GM23338 (cell line): Measurements from ENCODE around the gene ITPR2. TPM values are rescaled to one million over a fixed set of nuclear protein-coding genes. Genes with fewer than 3 reads are reported as not detected.

Experiments used
- ATAC-seq: fragments of 200-7000 bp; cut with Tn5 transposase; 3 replicates; pipeline ENCODE4 v1.9.1; 2020
- DNase-seq: peaks from one replicate; pipeline ENCODE4 v3.0.0-alpha.2; 2015; ENCODE audit warnings: low spot score
- H2AFZ ChIP-seq: fragments of 200-600 bp; sonication (generic); 2 replicates; pipeline ENCODE4 v1.8.0; 2016; ENCODE audit warnings: antibody characterized with exemption, mild to moderate bottlenecking, moderate library complexity
- H3F3A ChIP-seq: fragments of 200-600 bp; sonication (generic); replicated peaks from 2 replicates; pipeline ENCODE4 v1.8.0; 2017; ENCODE audit warnings: antibody characterized with exemption, mixed run types, low read depth
- H3K27ac ChIP-seq: fragments of 200-600 bp; sonication (generic); 2 replicates; pipeline ENCODE4 v1.6.1; 2016; ENCODE audit warnings: low read depth
- H3K27me3 ChIP-seq: fragments of 200-600 bp; sonication (generic); 2 replicates; pipeline ENCODE4 v1.8.0; 2016; ENCODE audit warnings: mild to moderate bottlenecking, mixed run types, moderate library complexity; ENCODE audit not compliant: insufficient read depth
- H3K36me3 ChIP-seq: fragments of 200-600 bp; sonication (generic); 2 replicates; pipeline ENCODE4 v1.8.0; 2016; ENCODE audit warnings: mild to moderate bottlenecking; ENCODE audit not compliant: insufficient read depth
- H3K4me1 ChIP-seq: fragments of 200-600 bp; sonication (generic); 2 replicates; pipeline ENCODE4 v1.8.0; 2016; ENCODE audit warnings: mild to moderate bottlenecking, moderate library complexity; ENCODE audit not compliant: insufficient read depth
- H3K4me2 ChIP-seq: fragments of 200-600 bp; sonication (generic); 2 replicates; pipeline ENCODE4 v1.7.1; 2017; ENCODE audit warnings: mixed run types
- H3K4me3 ChIP-seq: fragments of 200-600 bp; sonication (generic); 2 replicates; pipeline ENCODE4 v1.6.1; 2016; ENCODE audit warnings: mixed run types
- H3K79me2 ChIP-seq: fragments of 200-600 bp; sonication (generic); replicated peaks from 2 replicates; pipeline ENCODE4 v1.8.0; 2017; ENCODE audit warnings: mild to moderate bottlenecking; ENCODE audit not compliant: insufficient read depth
- H3K9me2 ChIP-seq: fragments of 200-600 bp; sonication (generic); 2 replicates; pipeline ENCODE4 v1.8.0; 2017; ENCODE audit not compliant: insufficient read depth
- H4K20me1 ChIP-seq: fragments of 200-600 bp; sonication (generic); replicated peaks from 2 replicates; pipeline ENCODE4 v1.8.0; 2017; ENCODE audit warnings: mild to moderate bottlenecking; ENCODE audit not compliant: insufficient read depth
- H3K27ac Mint-ChIP-seq: 2 replicates; pipeline ENCODE4 v1.8.0; 2020; ENCODE audit warnings: inconsistent platforms, mild to moderate bottlenecking, moderate library complexity, mixed read lengths
- H3K27me3 Mint-ChIP-seq: 3 replicates; pipeline ENCODE4 v1.8.0; 2022; ENCODE audit warnings: low read depth, mild to moderate bottlenecking, moderate library complexity, mixed read lengths, inconsistent platforms; ENCODE audit not compliant: insufficient read depth, poor library complexity
- H3K36me3 Mint-ChIP-seq: 3 replicates; pipeline ENCODE4 v1.8.0; 2021; ENCODE audit warnings: low read depth, mild to moderate bottlenecking, inconsistent platforms, moderate library complexity, mixed read lengths
- H3K4me1 Mint-ChIP-seq: 3 replicates; pipeline ENCODE4 v1.8.0; 2020; ENCODE audit warnings: mild to moderate bottlenecking, inconsistent platforms, mixed read lengths
- H3K4me3 Mint-ChIP-seq: 3 replicates; pipeline ENCODE4 v1.8.0; 2021; ENCODE audit warnings: moderate library complexity, mild to moderate bottlenecking, inconsistent platforms, mixed read lengths
- H3K9me3 Mint-ChIP-seq: 3 replicates; pipeline ENCODE4 v1.8.0; 2020; ENCODE audit warnings: moderate library complexity, mild to moderate bottlenecking, inconsistent platforms, mixed read lengths
- CREB1 ChIP-seq: fragments of 250-450 bp; sonication (Bioruptor Pico); IDR thresholded peaks from 2 replicates; pipeline ENCODE4 v1.5.0; 2020; ENCODE audit warnings: low read depth, mild to moderate bottlenecking, moderate library complexity
- EZH2 ChIP-seq: fragments of 200-600 bp; sonication (generic); IDR thresholded peaks from one replicate; pipeline ENCODE4 v1.8.0; 2017; ENCODE audit warnings: antibody characterized with exemption, mild to moderate bottlenecking, low read depth; ENCODE audit not compliant: unreplicated experiment
- EZH2phosphoT487 ChIP-seq: fragments of 200-600 bp; sonication (generic); IDR thresholded peaks from one replicate; pipeline ENCODE4 v1.8.1; 2018; ENCODE audit warnings: antibody characterized with exemption; ENCODE audit not compliant: unreplicated experiment
- JUNB ChIP-seq: IDR thresholded peaks from one replicate; pipeline ENCODE4 v1.6.1; 2016; ENCODE audit warnings: antibody characterized with exemption; ENCODE audit not compliant: unreplicated experiment
- NANOG ChIP-seq: IDR thresholded peaks from 2 replicates; pipeline ENCODE4 v1.6.1; 2016; ENCODE audit warnings: antibody characterized with exemption, borderline replicate concordance
- POLR2AphosphoS5 ChIP-seq: IDR thresholded peaks from 2 replicates; pipeline ENCODE4 v1.6.1; 2016; ENCODE audit warnings: antibody characterized with exemption, low read depth
- STAT1 ChIP-seq: IDR thresholded peaks from one replicate; pipeline ENCODE4 v1.6.1; 2016; ENCODE audit warnings: antibody characterized with exemption; ENCODE audit not compliant: unreplicated experiment
- ZNF114 ChIP-seq: fragments of 250-450 bp; sonication (Bioruptor Pico); IDR thresholded peaks from 2 replicates; pipeline ENCODE4 v1.5.0; 2020; ENCODE audit warnings: mild to moderate bottlenecking, moderate library complexity
- ZNF331 ChIP-seq: fragments of 250-450 bp; sonication (Bioruptor Pico); IDR thresholded peaks from 2 replicates; pipeline ENCODE4 v1.5.0; 2020; ENCODE audit warnings: low read depth, mild to moderate bottlenecking, moderate library complexity
- polyA plus RNA-seq: library from polyadenylated mRNA; unstranded; fragments of >200 nt; fragmentation: Nextera tagmentation; extraction: Ambion mirVana; gene quantifications from 2 replicates; pipeline ENCODE4 v1.2.1, GENCODE V29; 2016
- total RNA-seq: library from RNA; depleted of rRNA; stranded (reverse); fragments of >200 nt; shearing (Covaris generic); gene quantifications from 2 replicates; pipeline ENCODE4 v1.2.3, GENCODE V29; 2014
- TF ChIP-seq, protein P1 (sequence below), 2 experiments: fragments of 200-600 bp in 1 of 2; sonication (generic) in 1 of 2; conservative IDR thresholded peaks; 2 replicates each; pipeline versions ENCODE4 v1.5.1 to v1.6.1; 2016 to 2017; ENCODE audit warnings: antibody characterized with exemption in 2 of 2, low read depth in 2 of 2, mild to moderate bottlenecking in 2 of 2, moderate library complexity in 1 of 2
- TF ChIP-seq, protein P2 (sequence below): fragments of 250-450 bp; sonication (Bioruptor Pico); IDR thresholded peaks from 2 replicates; pipeline ENCODE4 v1.5.0; 2020; ENCODE audit warnings: mild to moderate bottlenecking, moderate library complexity
- TF ChIP-seq, protein P3 (sequence below): IDR thresholded peaks from 2 replicates; pipeline ENCODE4 v1.6.1; 2016; ENCODE audit warnings: antibody characterized with exemption
- TF ChIP-seq, protein P4 (sequence below): IDR thresholded peaks from one replicate; pipeline ENCODE4 v1.6.1; 2018; ENCODE audit warnings: antibody characterized with exemption; ENCODE audit not compliant: unreplicated experiment

Gene ITPR2
- total and polyA plus RNA-seq, 2 experiments from 2014 or later, result 44.5 to 65.2 TPM

DNA sequence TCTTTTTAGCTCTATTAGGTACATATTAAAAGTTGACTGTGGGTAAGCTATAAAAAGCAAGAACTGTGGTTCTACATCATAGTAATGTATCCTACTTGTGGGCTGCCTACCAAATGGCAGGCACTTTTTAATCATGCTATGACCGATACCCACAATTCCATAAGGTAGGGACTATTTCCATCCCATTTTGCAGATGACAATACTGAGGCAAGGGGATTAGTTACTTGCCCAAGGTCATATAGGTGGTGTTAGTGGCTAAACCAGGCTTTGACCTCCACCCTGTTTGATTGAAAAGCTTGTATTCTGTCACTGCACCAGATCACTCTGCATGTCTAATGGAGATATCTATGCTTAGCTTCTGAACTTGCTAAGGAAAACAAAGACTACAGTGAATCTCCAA lies 485.7 kb downstream of the ITPR2 start:
- ATAC-seq (no peak), DNase-seq (no peak)
- Histone ChIP-seq H3K27me3 (no peaks in the 10 kb centered on the region), H3K79me2 (no peaks in the 10 kb centered on the region), H3F3A (no peaks in the 10 kb centered on the region), H4K20me1 (no peaks in the 10 kb centered on the region), H3K4me1 (peaks cover 2% of the 10 kb centered on the region; the same call in 1 of the 2 replicates), H3K4me3 (no peak overlapping the region), H2AFZ (no peak overlapping the region), H3K27ac (no peak overlapping the region), H3K4me2 (no peak overlapping the region), H3K36me3 (no peaks in the 10 kb centered on the region), H3K9me2 (no peaks in the 10 kb centered on the region)
- Mint-ChIP-seq H3K36me3 (no peaks in the 10 kb centered on the region), H3K4me3 (no peak overlapping the region), H3K9me3 (no peaks in the 10 kb centered on the region), H3K4me1 (no peaks in the 10 kb centered on the region; the same call in 1 of the 3 replicates), H3K27ac (no peak overlapping the region), H3K27me3 (no peaks in the 10 kb centered on the region)
- TF ChIP-seq, protein P1, sequence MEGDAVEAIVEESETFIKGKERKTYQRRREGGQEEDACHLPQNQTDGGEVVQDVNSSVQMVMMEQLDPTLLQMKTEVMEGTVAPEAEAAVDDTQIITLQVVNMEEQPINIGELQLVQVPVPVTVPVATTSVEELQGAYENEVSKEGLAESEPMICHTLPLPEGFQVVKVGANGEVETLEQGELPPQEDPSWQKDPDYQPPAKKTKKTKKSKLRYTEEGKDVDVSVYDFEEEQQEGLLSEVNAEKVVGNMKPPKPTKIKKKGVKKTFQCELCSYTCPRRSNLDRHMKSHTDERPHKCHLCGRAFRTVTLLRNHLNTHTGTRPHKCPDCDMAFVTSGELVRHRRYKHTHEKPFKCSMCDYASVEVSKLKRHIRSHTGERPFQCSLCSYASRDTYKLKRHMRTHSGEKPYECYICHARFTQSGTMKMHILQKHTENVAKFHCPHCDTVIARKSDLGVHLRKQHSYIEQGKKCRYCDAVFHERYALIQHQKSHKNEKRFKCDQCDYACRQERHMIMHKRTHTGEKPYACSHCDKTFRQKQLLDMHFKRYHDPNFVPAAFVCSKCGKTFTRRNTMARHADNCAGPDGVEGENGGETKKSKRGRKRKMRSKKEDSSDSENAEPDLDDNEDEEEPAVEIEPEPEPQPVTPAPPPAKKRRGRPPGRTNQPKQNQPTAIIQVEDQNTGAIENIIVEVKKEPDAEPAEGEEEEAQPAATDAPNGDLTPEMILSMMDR (conservative IDR thresholded peaks at IDR 0.05; ENCODE audit: low read depth in 2 of 2), result no peak
- TF ChIP-seq JUNB (no peak), ZNF331 (CRISPR knock-in tag) (no peak), CREB1 (CRISPR knock-in tag) (no peak), EZH2 (no peak), EZH2phosphoT487 (no peak), STAT1 (no peak), ZNF114 (CRISPR knock-in tag) (no peak), POLR2AphosphoS5 (no peak), NANOG (no peak)
- TF ChIP-seq, protein P2, sequence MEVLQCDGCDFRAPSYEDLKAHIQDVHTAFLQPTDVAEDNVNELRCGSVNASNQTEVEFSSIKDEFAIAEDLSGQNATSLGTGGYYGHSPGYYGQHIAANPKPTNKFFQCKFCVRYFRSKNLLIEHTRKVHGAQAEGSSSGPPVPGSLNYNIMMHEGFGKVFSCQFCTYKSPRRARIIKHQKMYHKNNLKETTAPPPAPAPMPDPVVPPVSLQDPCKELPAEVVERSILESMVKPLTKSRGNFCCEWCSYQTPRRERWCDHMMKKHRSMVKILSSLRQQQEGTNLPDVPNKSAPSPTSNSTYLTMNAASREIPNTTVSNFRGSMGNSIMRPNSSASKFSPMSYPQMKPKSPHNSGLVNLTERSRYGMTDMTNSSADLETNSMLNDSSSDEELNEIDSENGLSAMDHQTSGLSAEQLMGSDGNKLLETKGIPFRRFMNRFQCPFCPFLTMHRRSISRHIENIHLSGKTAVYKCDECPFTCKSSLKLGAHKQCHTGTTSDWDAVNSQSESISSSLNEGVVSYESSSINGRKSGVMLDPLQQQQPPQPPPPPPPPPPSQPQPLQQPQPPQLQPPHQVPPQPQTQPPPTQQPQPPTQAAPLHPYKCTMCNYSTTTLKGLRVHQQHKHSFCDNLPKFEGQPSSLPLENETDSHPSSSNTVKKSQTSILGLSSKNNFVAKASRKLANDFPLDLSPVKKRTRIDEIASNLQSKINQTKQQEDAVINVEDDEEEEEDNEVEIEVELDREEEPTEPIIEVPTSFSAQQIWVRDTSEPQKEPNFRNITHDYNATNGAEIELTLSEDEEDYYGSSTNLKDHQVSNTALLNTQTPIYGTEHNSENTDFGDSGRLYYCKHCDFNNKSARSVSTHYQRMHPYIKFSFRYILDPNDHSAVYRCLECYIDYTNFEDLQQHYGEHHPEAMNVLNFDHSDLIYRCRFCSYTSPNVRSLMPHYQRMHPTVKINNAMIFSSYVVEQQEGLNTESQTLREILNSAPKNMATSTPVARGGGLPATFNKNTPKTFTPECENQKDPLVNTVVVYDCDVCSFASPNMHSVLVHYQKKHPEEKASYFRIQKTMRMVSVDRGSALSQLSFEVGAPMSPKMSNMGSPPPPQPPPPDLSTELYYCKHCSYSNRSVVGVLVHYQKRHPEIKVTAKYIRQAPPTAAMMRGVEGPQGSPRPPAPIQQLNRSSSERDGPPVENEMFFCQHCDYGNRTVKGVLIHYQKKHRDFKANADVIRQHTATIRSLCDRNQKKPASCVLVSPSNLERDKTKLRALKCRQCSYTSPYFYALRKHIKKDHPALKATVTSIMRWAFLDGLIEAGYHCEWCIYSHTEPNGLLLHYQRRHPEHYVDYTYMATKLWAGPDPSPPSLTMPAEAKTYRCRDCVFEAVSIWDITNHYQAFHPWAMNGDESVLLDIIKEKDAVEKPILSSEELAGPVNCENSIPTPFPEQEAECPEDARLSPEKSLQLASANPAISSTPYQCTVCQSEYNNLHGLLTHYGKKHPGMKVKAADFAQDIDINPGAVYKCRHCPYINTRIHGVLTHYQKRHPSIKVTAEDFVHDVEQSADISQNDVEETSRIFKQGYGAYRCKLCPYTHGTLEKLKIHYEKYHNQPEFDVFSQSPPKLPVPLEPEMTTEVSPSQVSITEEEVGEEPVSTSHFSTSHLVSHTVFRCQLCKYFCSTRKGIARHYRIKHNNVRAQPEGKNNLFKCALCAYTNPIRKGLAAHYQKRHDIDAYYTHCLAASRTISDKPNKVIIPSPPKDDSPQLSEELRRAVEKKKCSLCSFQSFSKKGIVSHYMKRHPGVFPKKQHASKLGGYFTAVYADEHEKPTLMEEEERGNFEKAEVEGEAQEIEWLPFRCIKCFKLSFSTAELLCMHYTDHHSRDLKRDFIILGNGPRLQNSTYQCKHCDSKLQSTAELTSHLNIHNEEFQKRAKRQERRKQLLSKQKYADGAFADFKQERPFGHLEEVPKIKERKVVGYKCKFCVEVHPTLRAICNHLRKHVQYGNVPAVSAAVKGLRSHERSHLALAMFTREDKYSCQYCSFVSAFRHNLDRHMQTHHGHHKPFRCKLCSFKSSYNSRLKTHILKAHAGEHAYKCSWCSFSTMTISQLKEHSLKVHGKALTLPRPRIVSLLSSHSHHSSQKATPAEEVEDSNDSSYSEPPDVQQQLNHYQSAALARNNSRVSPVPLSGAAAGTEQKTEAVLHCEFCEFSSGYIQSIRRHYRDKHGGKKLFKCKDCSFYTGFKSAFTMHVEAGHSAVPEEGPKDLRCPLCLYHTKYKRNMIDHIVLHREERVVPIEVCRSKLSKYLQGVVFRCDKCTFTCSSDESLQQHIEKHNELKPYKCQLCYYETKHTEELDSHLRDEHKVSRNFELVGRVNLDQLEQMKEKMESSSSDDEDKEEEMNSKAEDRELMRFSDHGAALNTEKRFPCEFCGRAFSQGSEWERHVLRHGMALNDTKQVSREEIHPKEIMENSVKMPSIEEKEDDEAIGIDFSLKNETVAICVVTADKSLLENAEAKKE (CRISPR knock-in tag), result no peak
- TF ChIP-seq, protein P3, sequence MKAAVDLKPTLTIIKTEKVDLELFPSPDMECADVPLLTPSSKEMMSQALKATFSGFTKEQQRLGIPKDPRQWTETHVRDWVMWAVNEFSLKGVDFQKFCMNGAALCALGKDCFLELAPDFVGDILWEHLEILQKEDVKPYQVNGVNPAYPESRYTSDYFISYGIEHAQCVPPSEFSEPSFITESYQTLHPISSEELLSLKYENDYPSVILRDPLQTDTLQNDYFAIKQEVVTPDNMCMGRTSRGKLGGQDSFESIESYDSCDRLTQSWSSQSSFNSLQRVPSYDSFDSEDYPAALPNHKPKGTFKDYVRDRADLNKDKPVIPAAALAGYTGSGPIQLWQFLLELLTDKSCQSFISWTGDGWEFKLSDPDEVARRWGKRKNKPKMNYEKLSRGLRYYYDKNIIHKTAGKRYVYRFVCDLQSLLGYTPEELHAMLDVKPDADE, result no peak
- TF ChIP-seq, protein P4, sequence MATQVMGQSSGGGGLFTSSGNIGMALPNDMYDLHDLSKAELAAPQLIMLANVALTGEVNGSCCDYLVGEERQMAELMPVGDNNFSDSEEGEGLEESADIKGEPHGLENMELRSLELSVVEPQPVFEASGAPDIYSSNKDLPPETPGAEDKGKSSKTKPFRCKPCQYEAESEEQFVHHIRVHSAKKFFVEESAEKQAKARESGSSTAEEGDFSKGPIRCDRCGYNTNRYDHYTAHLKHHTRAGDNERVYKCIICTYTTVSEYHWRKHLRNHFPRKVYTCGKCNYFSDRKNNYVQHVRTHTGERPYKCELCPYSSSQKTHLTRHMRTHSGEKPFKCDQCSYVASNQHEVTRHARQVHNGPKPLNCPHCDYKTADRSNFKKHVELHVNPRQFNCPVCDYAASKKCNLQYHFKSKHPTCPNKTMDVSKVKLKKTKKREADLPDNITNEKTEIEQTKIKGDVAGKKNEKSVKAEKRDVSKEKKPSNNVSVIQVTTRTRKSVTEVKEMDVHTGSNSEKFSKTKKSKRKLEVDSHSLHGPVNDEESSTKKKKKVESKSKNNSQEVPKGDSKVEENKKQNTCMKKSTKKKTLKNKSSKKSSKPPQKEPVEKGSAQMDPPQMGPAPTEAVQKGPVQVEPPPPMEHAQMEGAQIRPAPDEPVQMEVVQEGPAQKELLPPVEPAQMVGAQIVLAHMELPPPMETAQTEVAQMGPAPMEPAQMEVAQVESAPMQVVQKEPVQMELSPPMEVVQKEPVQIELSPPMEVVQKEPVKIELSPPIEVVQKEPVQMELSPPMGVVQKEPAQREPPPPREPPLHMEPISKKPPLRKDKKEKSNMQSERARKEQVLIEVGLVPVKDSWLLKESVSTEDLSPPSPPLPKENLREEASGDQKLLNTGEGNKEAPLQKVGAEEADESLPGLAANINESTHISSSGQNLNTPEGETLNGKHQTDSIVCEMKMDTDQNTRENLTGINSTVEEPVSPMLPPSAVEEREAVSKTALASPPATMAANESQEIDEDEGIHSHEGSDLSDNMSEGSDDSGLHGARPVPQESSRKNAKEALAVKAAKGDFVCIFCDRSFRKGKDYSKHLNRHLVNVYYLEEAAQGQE, result no peak
